PC-3 (cell line): Measurements from ENCODE around the gene ENDOV.

Source experiments
- EZH2 ChIP-seq: fragments of 300-600 bp; sonication (generic); IDR thresholded peaks from one replicate; pipeline ENCODE4 v1.6.1; 2017; ENCODE audit warnings: antibody characterized with exemption, mild to moderate bottlenecking, low read length; ENCODE audit not compliant: unreplicated experiment
- TF ChIP-seq, protein P1 (sequence below): fragments of 300-600 bp; sonication (generic); conservative IDR thresholded peaks from 2 replicates; pipeline ENCODE4 v1.5.1; 2017; ENCODE audit warnings: antibody characterized with exemption, low read depth, mild to moderate bottlenecking, low read length

DNA sequence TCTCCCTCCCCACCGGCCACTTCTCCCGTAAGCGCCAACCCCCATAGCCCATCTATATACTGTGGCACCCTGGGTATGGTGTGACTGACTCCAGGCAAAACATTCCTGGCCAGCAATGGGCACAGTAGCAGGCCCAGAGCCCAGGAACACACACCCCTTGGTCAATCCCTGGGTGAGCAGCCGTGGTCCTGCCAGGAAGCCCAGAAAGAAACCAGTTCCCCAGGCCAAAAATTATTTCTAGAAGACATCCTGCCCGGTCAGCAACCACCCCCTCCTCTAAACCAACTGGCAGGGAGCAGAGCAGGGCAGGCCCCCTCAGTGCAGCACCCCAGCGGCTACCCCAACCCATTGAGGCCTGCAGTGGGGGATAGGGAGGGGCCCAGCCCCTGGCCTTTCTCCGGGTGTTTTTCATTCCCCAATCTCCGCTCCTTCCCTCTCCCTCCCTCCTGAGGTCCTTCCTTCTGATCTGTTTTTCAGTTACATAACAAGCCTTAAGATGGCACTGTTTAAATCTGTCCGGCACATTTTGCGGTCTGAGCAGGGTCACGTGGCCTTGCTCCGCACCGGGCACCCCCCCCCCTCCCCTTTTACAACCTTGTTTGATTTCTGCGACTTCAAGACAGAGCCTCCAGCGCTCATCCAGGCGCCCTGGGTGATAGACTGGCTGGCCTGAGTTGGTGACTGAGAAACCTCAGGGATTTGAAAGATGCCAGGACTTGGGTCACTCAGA lies 59.4 kb downstream of the ENDOV start:
- no peak for TF ChIP-seq EZH2
- TF ChIP-seq, protein P1, sequence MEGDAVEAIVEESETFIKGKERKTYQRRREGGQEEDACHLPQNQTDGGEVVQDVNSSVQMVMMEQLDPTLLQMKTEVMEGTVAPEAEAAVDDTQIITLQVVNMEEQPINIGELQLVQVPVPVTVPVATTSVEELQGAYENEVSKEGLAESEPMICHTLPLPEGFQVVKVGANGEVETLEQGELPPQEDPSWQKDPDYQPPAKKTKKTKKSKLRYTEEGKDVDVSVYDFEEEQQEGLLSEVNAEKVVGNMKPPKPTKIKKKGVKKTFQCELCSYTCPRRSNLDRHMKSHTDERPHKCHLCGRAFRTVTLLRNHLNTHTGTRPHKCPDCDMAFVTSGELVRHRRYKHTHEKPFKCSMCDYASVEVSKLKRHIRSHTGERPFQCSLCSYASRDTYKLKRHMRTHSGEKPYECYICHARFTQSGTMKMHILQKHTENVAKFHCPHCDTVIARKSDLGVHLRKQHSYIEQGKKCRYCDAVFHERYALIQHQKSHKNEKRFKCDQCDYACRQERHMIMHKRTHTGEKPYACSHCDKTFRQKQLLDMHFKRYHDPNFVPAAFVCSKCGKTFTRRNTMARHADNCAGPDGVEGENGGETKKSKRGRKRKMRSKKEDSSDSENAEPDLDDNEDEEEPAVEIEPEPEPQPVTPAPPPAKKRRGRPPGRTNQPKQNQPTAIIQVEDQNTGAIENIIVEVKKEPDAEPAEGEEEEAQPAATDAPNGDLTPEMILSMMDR, result peak; percentile 68
